ENCODE results near the gene GALNT3.

The GALNT3 gene

GRCh38 chr2:165818920-165819319 is 24.9 kb upstream of the GALNT3 start:
- Histone ChIP-seq H3F3A (ENCODE audit: insufficient read depth) (peaks cover 24% of the 10 kb centered on the region), H3K4me2 (ENCODE audit: low read depth, low read length, poor library complexity, severe bottlenecking) (peak overlapping the region; percentile 32)

DNA sequence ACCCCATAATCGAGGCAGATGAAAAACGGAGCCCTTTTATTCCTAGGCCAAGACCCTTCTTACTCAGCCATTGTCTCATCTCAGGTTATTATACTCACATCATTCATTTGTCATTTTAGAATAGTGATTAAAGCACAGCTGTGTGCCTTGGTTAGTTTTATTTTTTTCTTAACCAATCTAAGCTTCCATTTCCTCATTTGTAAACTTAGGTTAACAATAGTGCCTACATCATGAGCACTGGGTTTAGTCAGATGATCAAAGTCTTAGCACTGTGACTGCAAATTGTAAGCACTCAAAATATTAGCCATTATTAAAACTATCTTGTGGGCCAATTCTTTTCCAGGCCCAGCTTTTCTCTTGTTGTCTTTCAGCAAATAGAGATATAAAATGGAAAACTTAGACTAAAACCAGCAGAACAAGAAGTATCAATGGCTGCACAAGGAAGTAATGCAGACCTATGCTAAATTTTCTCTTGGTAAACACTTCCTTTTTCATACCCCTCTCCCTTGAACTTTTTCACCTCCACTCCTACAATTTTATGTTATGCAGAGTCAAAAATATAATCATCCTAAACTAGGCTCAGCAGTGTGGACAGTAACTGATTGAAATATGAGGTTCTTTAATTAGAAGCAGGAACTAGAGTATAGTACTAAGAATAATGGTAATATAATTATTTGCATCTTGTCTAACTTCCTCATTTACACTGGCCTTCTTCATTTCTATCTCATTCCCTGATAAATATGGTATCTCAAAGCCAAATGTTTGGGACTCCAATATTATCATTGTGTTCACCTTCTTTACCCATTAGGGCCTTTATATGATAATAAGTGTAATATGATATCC is 21.5 kb upstream of the GALNT3 start:
- H3K9me3 ChIP-seq (ENCODE audit: insufficient read depth, low read length), result no peaks in the 10 kb centered on the region
- peak overlapping the region; percentile 62 for H3K4me2 ChIP-seq (ENCODE audit: low read depth, low read length, poor library complexity, severe bottlenecking)
- peak overlapping the region; percentile 40 for H3K9ac ChIP-seq (ENCODE audit: low read length)
- TF ChIP-seq CTCF (IDR thresholded peaks at IDR 0.05; ENCODE audit: insufficient read depth, low read length, poor library complexity, severe bottlenecking), result no peak
- no peak for TF ChIP-seq EZH2phosphoT487 (conservative IDR thresholded peaks at IDR 0.05; ENCODE audit: low read length)
- H3K9me2 ChIP-seq (replicated peaks; ENCODE audit: insufficient read depth, low read length), result no peaks in the 10 kb centered on the region
- no peaks in the 10 kb centered on the region for H3K27me3 ChIP-seq (ENCODE audit: low read length)
- H3K79me2 ChIP-seq (ENCODE audit: insufficient read depth, low read length), result no peaks in the 10 kb centered on the region
- H3F3A ChIP-seq (ENCODE audit: insufficient read depth), result peaks cover 24% of the 10 kb centered on the region
- H2AFZ ChIP-seq (ENCODE audit: low read depth, low read length, severe bottlenecking), result peak overlapping the region; percentile 94
- peak overlapping the region; percentile 91 for H3K27ac ChIP-seq (ENCODE audit: low read depth, low read length)
- H4K20me1 ChIP-seq (ENCODE audit: low read depth, low read length), result no peaks in the 10 kb centered on the region
- H3K4me3 ChIP-seq (ENCODE audit: insufficient read depth, low read length, poor library complexity, severe bottlenecking), result peak overlapping the region; percentile 38
- H3K36me3 ChIP-seq (ENCODE audit: low read length), result no peaks in the 10 kb centered on the region

More at GRCh38 chr2:165818920-165819319, 24.9 kb upstream of the GALNT3 start:
- H3K27me3 ChIP-seq (ENCODE audit: low read length), result no peaks in the 10 kb centered on the region
- no peaks in the 10 kb centered on the region for H3K79me2 ChIP-seq (ENCODE audit: insufficient read depth, low read length)
- H3K9ac ChIP-seq (ENCODE audit: low read length), result no peak overlapping the region
- H4K20me1 ChIP-seq (ENCODE audit: low read depth, low read length), result no peaks in the 10 kb centered on the region
- peak overlapping the region; percentile 66 for H3K27ac ChIP-seq (ENCODE audit: low read depth, low read length)
- TF ChIP-seq EZH2phosphoT487 (conservative IDR thresholded peaks at IDR 0.05; ENCODE audit: low read length), result no peak
- no peaks in the 10 kb centered on the region for H3K9me2 ChIP-seq (replicated peaks; ENCODE audit: insufficient read depth, low read length)
- no peaks in the 10 kb centered on the region for H3K36me3 ChIP-seq (ENCODE audit: low read length)
- peak overlapping the region; percentile 43 for H2AFZ ChIP-seq (ENCODE audit: low read depth, low read length, severe bottlenecking)
- H3K9me3 ChIP-seq (ENCODE audit: insufficient read depth, low read length), result no peaks in the 10 kb centered on the region
- no peak overlapping the region for H3K4me3 ChIP-seq (ENCODE audit: insufficient read depth, low read length, poor library complexity, severe bottlenecking)

GRCh38 chr2:165814473-165814872 is 20.4 kb upstream of the GALNT3 start:
- no peaks in the 10 kb centered on the region for H4K20me1 ChIP-seq (ENCODE audit: low read depth, low read length)
- H3F3A ChIP-seq (ENCODE audit: insufficient read depth), result peaks cover 24% of the 10 kb centered on the region
- H3K9me3 ChIP-seq (ENCODE audit: insufficient read depth, low read length), result no peaks in the 10 kb centered on the region
- H3K36me3 ChIP-seq (ENCODE audit: low read length), result no peaks in the 10 kb centered on the region
- H3K4me2 ChIP-seq (ENCODE audit: low read depth, low read length, poor library complexity, severe bottlenecking), result peak overlapping the region; percentile 62
- H2AFZ ChIP-seq (ENCODE audit: low read depth, low read length, severe bottlenecking), result peak overlapping the region; percentile 94
- H3K9ac ChIP-seq (ENCODE audit: low read length), result 0 out of 2 replicates have a peak overlapping the region, but pooled peaks have one; percentile 40
- H3K4me3 ChIP-seq (ENCODE audit: insufficient read depth, low read length, poor library complexity, severe bottlenecking), result peak overlapping the region; percentile 38
- peak overlapping the region; percentile 91 for H3K27ac ChIP-seq (ENCODE audit: low read depth, low read length)
- TF ChIP-seq EZH2phosphoT487 (conservative IDR thresholded peaks at IDR 0.05; ENCODE audit: low read length) (no peak), CTCF (IDR thresholded peaks at IDR 0.05; ENCODE audit: insufficient read depth, low read length, poor library complexity, severe bottlenecking) (no peak)
- H3K27me3 ChIP-seq (ENCODE audit: low read length), result no peaks in the 10 kb centered on the region
- no peaks in the 10 kb centered on the region for H3K79me2 ChIP-seq (ENCODE audit: insufficient read depth, low read length)
- H3K9me2 ChIP-seq (replicated peaks; ENCODE audit: insufficient read depth, low read length), result no peaks in the 10 kb centered on the region
